Measurements from ENCODE around the gene XPA. TPM values are rescaled to one million over a fixed set of nuclear protein-coding genes. Genes with fewer than 3 reads are reported as not detected.

The XPA gene
- total and polyA plus RNA-seq, 2 of the 13 experiments (the other 11 are each of a cell fraction or from before 2014, with no cell fraction given), result 2.3 to 15.2 TPM

- no peak for TF ChIP-seq GRHL1 (CRISPR knock-in tag; conservative IDR thresholded peaks at IDR 0.05)
- TF ChIP-seq POLR2AphosphoS5 (IDR thresholded peaks at IDR 0.05; ENCODE audit: low read depth, low read length), result no peak
- no peak for TF ChIP-seq ZNF670 (CRISPR knock-in tag; IDR thresholded peaks at IDR 0.05; ENCODE audit: borderline replicate concordance)
- TF ChIP-seq WIZ (CRISPR knock-in tag; IDR thresholded peaks at IDR 0.05), result no peak
- TF ChIP-seq, protein P1, sequence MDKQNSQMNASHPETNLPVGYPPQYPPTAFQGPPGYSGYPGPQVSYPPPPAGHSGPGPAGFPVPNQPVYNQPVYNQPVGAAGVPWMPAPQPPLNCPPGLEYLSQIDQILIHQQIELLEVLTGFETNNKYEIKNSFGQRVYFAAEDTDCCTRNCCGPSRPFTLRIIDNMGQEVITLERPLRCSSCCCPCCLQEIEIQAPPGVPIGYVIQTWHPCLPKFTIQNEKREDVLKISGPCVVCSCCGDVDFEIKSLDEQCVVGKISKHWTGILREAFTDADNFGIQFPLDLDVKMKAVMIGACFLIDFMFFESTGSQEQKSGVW (CRISPR knock-in tag; IDR thresholded peaks at IDR 0.05; ENCODE audit: borderline replicate concordance), result no peak
- TF ChIP-seq ZBTB42 (CRISPR knock-in tag; IDR thresholded peaks at IDR 0.05), result no peak
- TF ChIP-seq, protein P2, sequence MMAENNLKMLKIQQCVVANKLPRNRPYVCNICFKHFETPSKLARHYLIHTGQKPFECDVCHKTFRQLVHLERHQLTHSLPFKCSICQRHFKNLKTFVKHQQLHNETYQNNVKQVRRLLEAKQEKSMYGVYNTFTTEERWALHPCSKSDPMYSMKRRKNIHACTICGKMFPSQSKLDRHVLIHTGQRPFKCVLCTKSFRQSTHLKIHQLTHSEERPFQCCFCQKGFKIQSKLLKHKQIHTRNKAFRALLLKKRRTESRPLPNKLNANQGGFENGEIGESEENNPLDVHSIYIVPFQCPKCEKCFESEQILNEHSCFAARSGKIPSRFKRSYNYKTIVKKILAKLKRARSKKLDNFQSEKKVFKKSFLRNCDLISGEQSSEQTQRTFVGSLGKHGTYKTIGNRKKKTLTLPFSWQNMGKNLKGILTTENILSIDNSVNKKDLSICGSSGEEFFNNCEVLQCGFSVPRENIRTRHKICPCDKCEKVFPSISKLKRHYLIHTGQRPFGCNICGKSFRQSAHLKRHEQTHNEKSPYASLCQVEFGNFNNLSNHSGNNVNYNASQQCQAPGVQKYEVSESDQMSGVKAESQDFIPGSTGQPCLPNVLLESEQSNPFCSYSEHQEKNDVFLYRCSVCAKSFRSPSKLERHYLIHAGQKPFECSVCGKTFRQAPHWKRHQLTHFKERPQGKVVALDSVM (CRISPR knock-in tag; IDR thresholded peaks at IDR 0.05), result no peak
Measured at GRCh38 chr9:97665742-97666141, 31.4 kb downstream of the XPA start (continued).

DNA sequence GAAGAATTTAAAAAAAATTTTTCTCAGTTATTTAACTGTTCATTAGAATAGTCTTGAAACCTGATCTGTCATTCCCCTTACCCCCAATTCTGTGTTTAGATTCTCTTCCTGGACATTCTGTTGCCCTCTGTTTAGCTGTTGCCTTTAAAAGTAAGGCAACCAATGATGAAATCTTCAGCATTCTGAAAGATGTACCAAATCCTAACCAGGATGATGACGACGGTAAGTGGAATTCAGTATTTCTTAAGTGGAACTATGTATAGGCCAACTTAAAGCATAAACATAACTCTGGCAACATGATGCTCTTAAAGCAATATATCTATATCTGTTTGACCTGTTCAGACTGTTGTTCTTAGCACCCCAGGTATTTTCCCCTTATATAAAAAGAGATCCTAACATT is 36.3 kb downstream of the XPA start:
- 97% methylated on average over 2 of the region's 2 CpGs for WGBS (ENCODE audit: low lambda C conversion rate)
- no peak overlapping the region for H3K4me2 ChIP-seq (ENCODE audit: low read depth, low read length)
- in situ Hi-C loops (cut with HindIII; ENCODE audit: extremely low pct_ligation_motif_present, low pct_unique_long_range_greater_than_20kb), result no loop called here

More for the DNA sequence above, 36.3 kb downstream of the XPA start:
- no peak for FAIRE-seq
- CTCF ChIA-PET (ENCODE audit: low intra/inter-chr PET ratio, low total read pairs), result no interaction called here
- H3K9ac ChIP-seq (ENCODE audit: insufficient read depth, low read depth, low read length), result no peak overlapping the region
- POLR2A ChIA-PET, result no interaction called here
- peaks cover 16 to 85% of the 10 kb centered on the region in 2 experiments for H3K36me3 ChIP-seq (replicated peaks in 1 of 2; ENCODE audit: control insufficient read depth in 1 of 2, insufficient read depth in 2 of 2, low read length in 2 of 2)
- no peak for DNase-seq (ENCODE audit: low spot score)
- H3K4me1 ChIP-seq (ENCODE audit: insufficient read depth, low read length), result 0 out of 2 replicates have a peak, but pooled peaks cover 6% of the 10 kb centered on the region
- no peak overlapping the region for H3K27ac ChIP-seq (ENCODE audit: extremely low read length, insufficient read depth, low read length)
- no peak overlapping the region for H3K4me3 ChIP-seq (replicated peaks in 1 of 3; ENCODE audit: insufficient read depth in 1 of 3, low read depth in 2 of 3, low read length in 3 of 3)
- no peaks in the 10 kb centered on the region for H3K79me2 ChIP-seq (ENCODE audit: insufficient read depth, low read length)
- no TSS peak for BruUV-seq (replicated peaks)
- no peaks in the 10 kb centered on the region for H3K27me3 ChIP-seq (ENCODE audit: control insufficient read depth in 1 of 2, insufficient read depth in 2 of 2, low read length in 2 of 2)
- H3K9me3 ChIP-seq (ENCODE audit: low read length), result no peaks in the 10 kb centered on the region
- intact Hi-C loops (cut with micrococcal nuclease; ENCODE audit: unreplicated experiment), result no loop called here
- H4K20me1 ChIP-seq (ENCODE audit: insufficient read depth, low read length), result no peaks in the 10 kb centered on the region
- TF ChIP-seq ZBTB43 (CRISPR knock-in tag; conservative IDR thresholded peaks at IDR 0.05), result no peak
- no peak for TF ChIP-seq ZNF207 (IDR thresholded peaks at IDR 0.05; ENCODE audit: borderline replicate concordance)
- TF ChIP-seq ZNF816 (CRISPR knock-in tag; IDR thresholded peaks at IDR 0.05; ENCODE audit: borderline replicate concordance), result no peak
- no peak for TF ChIP-seq IRF2 (CRISPR knock-in tag; IDR thresholded peaks at IDR 0.05)
- TF ChIP-seq KMT2B (CRISPR knock-in tag; IDR thresholded peaks at IDR 0.05), result no peak
- TF ChIP-seq MAZ (IDR thresholded peaks at IDR 0.05; ENCODE audit: borderline replicate concordance, low read depth, low read length), result no peak
- TF ChIP-seq MAZ (CRISPR knock-in tag; IDR thresholded peaks at IDR 0.05; ENCODE audit: low read depth), result no peak
- no peak for TF ChIP-seq TGIF2 (CRISPR knock-in tag; IDR thresholded peaks at IDR 0.05)
- TF ChIP-seq ZNF644 (CRISPR knock-in tag; IDR thresholded peaks at IDR 0.05; ENCODE audit: low read depth), result no peak
- no peak for ATAC-seq
- H2AFZ ChIP-seq (ENCODE audit: low read length), result no peak overlapping the region

All from HepG2 (cell line).